Breast epithelium (tissue), 3 donors: ENCODE data around the gene MTUS2.

Experiments
- POLR2AphosphoS5 ChIP-seq, 3 donors: sonication (generic); formaldehyde crosslinking; IDR thresholded peaks; one replicate each; pipeline ENCODE4 v1.6.1; 2017; ENCODE audit warnings: antibody characterized with exemption in 3 of 3
- TF ChIP-seq, protein P1 (sequence below), 3 donors: fragments of 450-650 bp; IDR thresholded peaks; one replicate each; pipeline ENCODE4 v1.5.1; 2016 to 2017; ENCODE audit warnings: antibody characterized with exemption in 3 of 3, mild to moderate bottlenecking in 3 of 3, moderate library complexity in 3 of 3

DNA sequence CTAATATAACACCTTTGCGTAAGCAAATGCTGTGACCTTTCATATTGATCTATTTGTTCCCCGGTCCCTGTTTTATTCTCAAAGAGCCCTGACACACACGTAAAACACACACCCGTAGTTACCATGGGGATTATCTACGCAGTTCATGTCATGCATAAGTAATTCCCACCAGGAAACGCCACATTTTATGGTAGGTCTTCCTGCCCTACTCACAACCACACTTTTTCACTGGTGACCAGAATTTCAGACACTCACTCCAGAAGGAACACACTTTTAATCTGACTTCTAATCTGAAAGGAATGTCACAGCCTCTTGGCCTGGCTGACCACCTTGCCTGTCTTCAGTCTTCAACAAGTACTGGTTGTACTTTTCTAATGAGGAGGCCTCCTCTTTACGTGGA is 728.6 kb downstream of the MTUS2 start:
- no peak for TF ChIP-seq POLR2AphosphoS5 (IDR thresholded peaks at IDR 0.05)
- TF ChIP-seq, protein P1, sequence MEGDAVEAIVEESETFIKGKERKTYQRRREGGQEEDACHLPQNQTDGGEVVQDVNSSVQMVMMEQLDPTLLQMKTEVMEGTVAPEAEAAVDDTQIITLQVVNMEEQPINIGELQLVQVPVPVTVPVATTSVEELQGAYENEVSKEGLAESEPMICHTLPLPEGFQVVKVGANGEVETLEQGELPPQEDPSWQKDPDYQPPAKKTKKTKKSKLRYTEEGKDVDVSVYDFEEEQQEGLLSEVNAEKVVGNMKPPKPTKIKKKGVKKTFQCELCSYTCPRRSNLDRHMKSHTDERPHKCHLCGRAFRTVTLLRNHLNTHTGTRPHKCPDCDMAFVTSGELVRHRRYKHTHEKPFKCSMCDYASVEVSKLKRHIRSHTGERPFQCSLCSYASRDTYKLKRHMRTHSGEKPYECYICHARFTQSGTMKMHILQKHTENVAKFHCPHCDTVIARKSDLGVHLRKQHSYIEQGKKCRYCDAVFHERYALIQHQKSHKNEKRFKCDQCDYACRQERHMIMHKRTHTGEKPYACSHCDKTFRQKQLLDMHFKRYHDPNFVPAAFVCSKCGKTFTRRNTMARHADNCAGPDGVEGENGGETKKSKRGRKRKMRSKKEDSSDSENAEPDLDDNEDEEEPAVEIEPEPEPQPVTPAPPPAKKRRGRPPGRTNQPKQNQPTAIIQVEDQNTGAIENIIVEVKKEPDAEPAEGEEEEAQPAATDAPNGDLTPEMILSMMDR (IDR thresholded peaks at IDR 0.05) = no peak
